Epidermal melanocyte (primary cell): ENCODE results near the gene TNP2.
"Not testable (repeated sequence)": the region's sequence is repeated elsewhere in the genome, so short reads cannot be mapped to it uniquely, and the experiment has no call there.

ENCODE experiments used
- DNase-seq: peaks from one replicate; pipeline ENCODE4 v3.0.0; 2011; ENCODE audit warnings: low spot score; ENCODE audit not compliant: insufficient read length

Gene TNP2

DNA sequence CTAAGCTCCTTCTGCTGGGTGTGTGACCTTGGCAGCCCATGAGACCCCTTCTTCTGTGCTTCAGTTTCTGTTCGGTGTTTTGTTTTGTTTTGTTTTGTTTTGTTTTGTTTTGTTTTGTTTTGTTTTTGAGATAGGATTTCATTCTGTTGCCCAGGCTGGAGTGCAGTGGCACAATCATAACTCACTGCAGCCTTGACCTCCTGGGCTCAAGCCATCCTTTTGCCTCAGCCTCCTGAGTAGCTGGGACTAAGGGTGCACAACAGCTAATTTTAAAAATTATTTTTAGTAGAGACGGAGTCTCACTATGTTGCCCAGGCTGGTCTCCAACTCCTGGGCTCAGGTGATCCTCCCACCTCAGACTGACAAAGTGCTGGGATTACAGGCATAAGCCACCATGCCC is 48.6 kb downstream of the TNP2 start:
- DNase-seq = not testable (repeated sequence)

DNA sequence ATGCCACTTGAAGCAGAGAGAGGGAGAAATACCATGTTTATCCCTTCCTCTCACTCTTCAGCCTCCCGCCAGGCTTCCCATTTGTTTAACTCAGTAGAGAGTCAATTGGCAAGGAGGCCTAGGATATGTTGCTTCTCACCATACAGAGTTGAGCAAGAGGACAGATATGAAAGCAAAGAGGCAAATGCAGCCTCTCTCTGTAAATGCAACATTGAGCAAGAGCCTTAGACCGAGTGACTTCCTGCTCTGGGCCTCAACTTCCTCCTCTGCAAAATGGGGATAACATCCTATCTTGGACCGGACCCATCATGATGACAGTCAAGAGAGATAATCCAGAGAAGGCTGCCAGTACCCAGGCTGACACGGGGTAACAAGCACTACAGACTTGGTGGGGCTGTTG is 49.9 kb downstream of the TNP2 start:
- no peak for DNase-seq

- DNase-seq = no peak
Measured at GRCh38 chr16:11218604-11218962, 50.5 kb downstream of the TNP2 start.
